GM18873 (cell line): ENCODE results near the gene TMEM51.
"Not testable (repeated sequence)": the region's sequence is repeated elsewhere in the genome, so short reads cannot be mapped to it uniquely, and the experiment has no call there.

Experiments used
- ATAC-seq: cut with Tn5 transposase; IDR thresholded peaks from one replicate; pipeline ENCODE4 v1.9.1; 2021; ENCODE audit warnings: mild to moderate bottlenecking, moderate library complexity, moderate number of reproducible peaks; ENCODE audit not compliant: unreplicated experiment, low FRiP score

Gene TMEM51

DNA sequence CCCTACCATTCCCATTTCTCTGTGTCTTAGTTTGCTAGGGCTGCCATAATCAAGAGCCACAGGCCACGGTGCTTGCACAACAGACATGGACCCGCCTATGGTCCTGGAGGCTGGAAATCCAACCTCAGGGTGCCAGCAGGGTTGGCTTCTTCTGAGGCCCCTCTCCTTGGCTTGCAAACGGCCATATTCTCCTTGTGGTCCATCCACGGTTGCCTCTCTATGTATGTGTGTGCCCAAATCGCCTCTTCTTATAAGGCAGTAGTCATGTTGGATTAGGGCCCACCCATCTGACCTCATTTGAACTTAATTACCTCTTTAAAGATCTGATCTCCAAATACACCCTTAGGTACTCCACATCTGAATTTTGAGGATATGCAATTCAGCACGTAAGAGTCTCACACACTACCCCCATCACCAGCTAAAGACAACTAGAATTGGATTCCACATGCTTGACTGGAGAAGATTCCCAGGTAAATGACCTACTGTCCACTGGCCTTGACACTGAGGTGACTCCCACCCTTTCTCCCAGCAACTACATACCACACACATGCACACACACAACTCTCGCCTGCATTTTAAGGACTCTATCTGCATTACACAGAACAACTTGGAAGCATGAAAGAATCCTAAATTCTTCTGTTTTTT is 28.3 kb upstream of the TMEM51 start:
- no peak for ATAC-seq

DNA sequence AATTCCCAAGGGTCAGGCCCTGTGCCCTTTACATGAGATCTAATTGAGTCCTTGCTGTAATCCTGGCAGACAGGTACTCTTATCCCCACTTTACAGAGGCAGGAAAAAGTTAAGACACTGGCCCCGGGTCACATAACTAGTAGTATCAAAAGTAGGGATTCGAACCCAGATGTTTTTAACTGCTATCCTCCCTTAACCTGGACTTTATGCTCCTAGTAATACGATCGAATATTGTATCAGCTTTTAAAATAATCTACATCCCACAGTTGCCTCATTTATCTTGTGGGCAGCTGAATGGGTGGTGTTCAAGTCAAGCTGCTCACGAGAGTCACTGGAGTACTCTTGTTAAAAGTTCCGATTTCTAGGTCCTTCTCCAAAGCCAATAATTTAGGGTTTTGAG is 25.5 kb upstream of the TMEM51 start:
- ATAC-seq = no peak

DNA sequence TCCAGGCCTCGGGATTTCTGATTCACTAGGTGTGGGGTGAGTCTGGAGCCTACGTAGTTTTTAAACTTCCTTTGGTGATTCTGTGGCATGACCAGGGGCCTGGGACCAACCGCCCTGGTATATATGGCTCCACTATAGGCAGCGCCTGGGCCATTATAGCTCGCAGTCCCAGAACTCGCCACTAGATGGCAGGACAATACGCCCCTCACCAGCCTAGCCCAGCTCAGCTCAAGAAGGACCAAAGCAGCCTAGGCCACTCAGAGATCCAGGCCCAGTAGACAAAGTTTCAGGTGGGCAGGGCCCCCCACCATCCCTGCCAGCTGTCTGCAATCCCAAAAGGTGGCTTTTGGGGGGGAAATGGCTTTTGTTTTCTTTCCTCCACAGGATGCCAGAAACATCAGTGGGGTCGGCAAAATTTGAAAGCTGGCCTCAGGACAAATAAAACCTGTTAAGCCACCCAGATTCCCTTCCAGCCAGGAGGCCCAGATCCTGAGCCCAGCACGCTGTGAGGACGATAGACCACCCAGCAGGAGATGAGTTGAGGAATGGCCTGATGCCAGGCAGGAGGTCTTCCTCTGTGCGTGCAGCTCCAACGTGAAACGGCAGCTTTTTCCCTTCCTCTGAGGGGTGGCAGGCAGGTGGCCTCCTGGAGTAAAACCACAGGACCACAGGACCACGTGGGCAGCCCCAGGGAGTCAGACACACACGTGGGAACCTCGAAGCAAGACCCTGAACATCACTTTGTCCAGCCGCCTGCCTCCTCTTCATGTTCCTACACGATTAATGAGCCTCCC is 24.8 kb upstream of the TMEM51 start:
- ATAC-seq = no peak

DNA sequence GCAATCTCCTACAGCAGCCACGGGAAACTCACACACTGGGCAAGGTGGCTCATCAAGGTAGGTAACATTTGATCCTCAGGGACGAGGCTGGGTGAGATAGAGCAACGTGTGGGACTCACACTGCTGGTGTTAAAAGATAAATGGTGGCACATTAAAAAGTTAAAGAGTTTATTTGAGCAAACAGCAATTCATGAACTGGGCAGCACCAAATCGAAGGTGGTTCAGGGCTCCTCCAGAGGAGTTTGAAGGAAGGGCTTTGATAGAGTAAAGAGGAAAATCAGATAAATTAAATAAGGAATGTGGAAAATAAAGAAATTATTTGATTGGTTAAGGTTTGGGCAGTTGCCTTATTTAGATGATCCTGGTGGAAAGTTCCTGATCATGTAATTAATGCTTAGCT is 23.6 kb upstream of the TMEM51 start:
- ATAC-seq = no peak

DNA sequence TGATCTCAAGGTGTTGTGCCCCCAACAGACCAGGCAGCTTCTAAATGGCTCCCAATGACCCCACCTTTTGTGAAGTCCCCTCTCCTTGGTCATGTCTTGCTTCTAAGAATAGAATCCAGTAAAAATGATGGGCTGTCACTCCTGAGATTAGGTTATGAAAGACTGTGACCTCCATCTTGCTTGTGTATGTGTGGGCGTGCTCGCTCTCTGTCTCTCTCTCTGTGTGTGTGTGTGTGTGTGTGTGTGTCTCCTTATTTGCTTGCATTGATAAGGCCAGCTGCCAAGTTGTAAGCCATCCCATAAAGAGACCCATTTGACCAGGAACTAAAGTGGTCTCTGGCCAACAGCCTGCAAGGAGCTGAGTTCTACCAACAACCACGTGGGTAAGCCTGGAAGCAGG is 22.9 kb upstream of the TMEM51 start:
- no peak for ATAC-seq

DNA sequence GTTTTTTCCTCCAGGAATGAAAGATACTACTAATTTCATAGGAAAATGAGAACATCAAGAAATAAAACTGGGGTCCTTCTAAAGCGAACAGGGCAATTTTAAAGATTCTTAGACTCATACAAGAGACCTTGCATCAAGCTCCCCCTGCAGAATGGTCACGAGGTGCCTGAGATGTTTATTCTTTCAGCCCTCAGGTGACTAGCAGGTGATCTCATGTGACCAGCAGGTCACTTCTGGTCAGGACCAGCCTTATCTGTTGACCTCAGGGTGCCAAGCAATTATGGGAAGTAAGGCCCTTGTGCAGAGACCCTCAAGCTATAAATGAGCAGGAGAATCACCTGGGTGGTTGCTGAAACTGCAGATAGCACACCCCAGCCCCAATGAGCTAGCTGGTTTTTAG is 20.6 kb upstream of the TMEM51 start:
- ATAC-seq = no peak

DNA sequence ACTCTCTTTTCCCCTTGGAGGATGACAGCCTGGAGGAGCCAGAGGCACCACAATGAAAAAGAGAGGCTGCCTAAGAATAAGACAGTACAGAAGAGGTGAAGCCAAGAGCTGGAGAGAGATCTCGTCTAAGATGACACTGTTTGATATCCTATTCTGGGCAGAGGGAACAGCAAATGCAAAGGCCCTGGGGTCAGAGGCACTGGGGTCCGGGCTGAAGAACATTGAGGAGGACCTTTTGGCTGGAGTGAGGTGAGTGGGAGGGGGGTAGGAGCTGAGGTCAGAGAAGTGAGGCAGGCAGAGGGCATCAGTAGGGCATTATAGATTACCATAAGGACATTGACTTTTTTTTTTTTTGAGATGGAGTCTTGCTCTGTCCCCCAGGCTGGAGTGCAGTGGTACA is 19.3 kb upstream of the TMEM51 start:
- no peak for ATAC-seq

DNA sequence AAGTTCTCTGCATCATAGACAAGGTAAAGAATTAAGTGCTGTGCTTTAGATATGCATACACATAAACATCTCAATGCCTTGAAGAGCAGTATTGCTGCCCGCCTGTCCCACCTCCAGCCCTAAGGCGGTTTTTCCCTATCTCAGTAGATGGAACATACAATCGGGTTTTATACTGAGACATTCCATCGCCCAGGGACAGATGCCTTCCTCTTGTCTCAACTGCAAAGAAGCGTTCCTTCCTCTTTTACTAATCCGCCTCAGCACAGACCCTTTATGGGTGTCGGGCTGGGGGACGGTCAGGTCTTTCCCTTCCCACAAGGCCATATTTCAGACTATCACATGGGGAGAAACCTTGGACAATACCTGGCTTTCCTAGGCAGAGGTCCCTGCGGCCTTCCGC is 17.9 kb upstream of the TMEM51 start:
- not testable (repeated sequence) for ATAC-seq

DNA sequence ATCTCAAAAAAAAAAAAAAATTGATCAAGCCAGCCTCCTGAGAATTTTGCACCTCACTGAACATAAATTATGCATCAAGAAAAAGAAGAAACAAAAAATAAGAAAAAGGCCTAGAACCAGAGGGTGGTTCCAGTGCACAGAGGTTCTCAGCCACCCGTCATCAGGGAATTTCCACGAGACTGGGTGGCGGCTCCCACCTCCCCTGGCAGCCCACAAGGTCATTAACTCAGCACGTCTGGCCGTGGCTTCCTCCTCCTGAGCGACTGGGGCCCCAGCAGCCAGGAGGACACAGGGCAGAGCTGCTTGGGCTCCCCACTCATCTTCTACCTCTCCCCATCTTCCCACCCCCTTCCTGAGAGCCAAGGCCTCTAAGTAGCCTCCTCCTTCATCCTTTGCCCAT is 15.7 kb upstream of the TMEM51 start:
- ATAC-seq = no peak

DNA sequence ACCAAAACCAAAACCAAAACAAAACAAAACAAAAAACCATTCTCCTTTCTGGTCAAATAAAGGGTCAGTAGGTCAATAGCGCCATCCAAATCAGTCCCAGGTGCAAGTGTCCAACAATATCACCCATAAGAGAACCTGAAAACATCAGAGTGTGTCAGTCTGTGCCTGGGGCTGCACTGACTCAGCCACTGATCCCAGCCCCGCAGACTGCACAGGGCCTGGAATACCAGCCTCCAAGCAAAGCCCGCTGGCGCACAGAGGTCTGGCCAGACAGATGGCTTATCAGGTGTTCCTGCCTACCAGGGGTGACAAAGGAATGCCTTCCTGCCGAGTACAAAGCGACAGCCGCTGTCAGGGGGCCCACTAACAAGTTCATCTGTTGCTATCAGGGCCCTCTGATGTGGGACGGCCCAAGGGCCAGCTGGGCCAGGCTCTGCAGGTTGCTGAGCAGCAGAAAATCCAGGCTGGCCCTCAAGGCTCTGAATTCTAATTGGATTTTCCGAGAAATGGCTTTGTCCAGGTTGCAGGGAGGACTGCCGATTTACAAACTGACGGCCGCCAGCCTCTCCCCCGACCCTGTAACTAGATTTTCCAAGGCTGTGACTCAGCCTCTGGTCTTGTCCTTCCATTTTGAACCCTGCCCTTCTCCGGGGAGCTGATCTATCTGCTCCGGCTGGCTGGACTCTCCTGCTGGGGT is 13.7 kb upstream of the TMEM51 start:
- no peak for ATAC-seq

DNA sequence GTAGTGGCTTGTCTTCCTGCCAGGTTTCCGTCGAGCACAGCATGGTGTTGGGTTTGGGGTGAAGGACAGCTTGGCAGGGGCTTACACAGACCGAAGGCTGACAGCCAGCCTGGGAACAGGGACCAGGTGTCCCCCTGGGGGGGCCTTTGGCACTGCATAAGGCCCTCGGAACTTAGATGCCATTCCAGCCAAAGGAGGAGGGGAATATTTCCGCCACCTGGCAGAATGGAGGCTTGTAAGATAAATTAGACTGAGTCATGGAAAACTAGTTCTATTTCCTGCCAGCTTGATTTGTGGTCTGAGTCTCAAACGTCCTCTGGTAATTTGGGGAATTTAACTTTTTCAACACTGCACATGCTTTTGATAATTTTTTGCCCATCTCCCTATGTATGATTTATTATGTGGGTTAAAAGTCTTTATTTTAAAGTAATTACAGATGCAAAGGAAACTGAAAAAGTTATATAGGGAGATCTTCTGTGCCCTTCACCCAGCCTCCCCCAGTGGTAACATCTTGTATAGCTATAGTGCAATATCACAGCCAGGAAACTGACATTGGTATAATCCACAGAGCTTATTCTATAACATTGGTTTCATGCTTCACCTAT is 11.5 kb upstream of the TMEM51 start:
- ATAC-seq = no peak

DNA sequence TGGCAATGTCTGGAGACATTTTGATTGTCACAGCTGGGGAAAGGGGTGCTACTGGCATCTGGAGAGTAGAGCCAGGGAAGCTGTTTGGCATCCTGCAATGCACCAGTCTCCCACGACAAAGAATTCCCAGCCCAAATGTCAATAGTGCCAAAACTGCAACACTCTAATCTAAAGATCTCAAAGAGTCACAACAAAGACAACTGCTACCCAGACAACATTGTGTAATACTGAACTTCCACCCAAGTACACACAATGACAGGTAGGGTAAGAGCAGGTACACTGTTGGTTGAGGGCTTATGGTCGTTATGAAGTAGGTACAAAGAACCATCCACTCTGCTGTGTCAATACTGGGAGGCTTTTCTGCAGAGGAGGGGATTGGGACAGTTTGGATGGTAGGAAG is 8.2 kb upstream of the TMEM51 start:
- ATAC-seq = no peak

DNA sequence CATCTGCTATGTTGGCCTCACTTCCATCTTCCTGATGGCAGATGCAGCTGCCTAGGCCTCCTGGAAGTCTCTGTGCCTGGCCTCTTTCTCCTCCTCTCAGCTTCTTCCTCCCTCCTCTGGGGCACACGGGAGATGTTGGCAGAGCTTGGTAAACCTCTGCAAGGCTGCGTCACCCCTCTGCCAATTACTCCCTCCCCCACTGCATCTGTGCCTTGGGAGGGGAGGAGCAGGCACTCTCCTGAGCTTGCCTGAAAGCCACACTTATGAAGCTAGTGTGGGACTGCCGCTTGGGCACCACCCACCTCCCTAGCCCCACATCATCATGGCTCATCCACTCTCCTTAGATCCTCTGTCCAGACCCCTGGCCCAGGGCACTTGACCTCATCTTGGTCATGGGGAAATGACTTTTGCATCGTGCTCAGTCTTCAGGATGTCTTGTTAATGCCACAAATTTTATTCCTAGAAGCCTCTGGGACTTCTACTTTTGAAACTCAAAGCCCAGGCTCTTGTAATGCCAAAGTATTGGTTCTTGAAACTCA is 7.3 kb upstream of the TMEM51 start:
- no peak for ATAC-seq

DNA sequence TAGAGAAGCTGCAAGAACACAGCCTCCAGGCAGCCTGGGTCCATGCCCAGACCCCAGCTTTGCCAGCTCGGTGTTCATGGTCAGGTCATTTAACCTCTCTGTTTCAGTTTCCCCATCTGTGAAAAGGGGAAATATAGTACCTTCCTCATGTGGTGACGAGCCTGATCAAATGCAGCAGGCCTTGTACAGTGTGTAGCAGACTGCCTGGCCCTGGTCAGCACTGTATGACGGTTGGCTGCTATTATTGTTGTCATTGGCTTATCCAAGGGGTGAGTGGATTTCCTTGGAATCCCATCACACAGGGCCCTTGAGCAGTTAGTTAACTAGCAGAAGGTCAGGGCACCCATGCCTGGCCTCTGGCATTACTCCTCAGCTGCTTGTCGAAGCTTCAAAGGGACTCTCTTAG is 6.6 kb upstream of the TMEM51 start:
- no peak for ATAC-seq

DNA sequence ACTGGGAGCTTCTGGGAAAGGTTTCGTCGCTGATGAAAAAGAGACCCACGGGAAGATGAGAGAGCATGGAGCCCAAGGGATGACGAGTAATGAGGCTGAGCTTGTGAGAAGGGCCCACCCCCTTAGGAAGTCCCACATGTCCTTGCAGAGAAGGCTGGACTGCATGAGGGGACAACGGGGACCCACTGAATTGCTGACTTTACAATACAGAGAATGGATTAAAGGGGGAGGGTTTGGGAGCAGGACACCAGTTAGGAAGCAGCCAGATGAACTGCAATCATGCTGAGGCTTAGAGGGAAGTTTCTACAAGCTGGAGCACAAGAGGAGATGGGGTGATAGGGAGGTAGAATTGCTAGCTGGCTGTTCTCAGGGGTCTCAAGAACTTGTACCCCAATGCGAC is 5.5 kb upstream of the TMEM51 start:
- ATAC-seq = no peak

DNA sequence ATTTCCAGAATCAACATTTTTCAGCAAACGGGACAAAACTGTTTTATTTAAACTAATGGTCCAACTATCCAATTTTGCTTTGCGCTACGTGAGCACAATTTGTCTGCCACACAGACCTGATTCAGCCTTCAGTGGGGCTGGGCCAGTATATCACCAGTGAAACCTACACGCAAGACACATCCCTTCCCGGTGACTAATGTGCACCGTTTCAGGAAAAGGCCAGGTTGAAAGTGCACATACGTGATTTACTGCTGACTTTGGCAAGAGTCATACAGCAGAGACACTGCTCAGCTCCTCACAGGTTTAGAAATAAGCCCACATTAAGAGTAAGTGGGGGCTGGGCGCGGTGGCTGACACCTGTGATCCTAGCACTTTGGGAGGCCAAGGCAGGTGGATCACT is 5.1 kb upstream of the TMEM51 start:
- ATAC-seq = no peak

DNA sequence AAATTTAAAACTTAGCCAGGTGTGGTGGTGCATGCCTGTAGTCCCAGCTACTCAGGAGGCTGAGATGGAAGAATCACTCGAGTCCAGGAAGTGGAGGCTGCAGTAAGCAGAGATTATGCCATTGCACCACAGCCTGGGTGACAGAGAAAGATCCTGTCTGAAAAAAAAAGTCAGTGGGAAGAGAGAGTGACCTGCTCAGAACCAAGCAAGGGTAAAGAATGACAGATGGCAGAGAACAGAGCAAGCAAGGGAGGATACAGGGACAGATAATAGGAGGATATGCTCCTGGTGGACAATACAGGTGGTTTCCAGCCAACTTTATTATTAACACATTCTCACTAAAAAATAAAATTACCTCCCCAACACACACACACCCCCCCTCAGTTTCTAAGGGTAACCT is 4.6 kb upstream of the TMEM51 start:
- ATAC-seq = no peak

DNA sequence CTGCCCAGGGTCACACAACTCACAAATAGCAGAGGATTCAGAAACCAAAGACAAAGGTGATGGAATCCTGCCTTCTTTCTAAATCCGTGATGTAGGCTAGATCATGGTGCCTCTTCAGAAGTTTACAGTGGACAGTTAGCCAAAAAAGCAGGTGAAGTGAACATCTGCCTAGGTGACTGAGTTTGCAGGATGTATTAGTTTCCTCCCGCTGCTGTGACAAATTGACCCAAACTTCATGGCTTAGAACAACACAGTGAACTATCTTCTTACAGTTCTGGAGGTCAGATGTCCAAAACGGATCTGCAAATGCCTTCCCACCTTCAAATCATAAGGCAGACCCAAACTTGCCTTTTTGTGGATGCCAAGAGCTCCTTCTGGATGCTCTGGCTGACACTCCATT is 3.2 kb upstream of the TMEM51 start:
- no peak for ATAC-seq

DNA sequence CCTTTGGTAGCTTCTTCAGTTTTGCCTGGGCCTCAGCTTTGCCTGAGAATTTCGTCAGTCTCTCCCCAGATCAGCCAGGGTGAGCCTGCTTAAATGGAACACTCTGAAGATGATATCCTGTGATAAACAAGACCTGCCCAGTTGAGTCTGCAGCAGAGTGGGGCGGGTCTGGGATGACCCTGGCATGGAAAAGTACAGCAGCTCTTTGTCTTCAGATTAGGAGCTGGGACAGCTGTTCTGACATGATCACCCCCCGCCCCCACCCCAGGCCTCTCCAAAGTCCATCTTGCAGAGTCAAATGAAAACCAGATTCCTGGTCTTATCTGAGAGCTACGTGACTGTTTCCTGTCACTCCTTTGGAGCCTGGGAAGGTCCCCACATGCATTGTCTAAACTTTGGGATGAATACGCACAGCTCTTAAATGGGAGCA is 2.2 kb upstream of the TMEM51 start:
- ATAC-seq = no peak

DNA sequence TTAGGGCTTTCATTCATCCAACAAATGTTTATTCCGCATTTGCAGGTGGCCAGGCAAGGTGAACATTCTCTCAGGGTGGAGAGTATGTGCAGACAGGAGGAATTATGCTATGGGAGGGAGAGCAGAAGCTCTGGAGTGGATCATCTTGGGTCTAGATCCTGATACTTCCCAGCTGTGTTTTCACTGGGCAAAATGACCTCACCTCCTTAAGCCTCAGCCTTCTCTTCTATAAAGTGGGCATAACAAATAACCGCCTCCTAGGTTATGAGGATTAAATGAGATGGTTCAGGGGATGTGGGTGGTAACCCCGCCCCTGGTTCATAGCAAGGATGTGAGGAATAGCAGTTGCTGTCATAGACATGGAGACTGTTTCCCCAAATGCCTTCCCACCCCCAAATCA is 1.7 kb upstream of the TMEM51 start:
- no peak for ATAC-seq
